HG02763 (cell line): ENCODE measurements around the gene IGSF6.
"Not testable (repeated sequence)": the region's sequence is repeated elsewhere in the genome, so short reads cannot be mapped to it uniquely, and the experiment has no call there.

Experiments
- ATAC-seq: cut with Tn5 transposase; IDR thresholded peaks from one replicate; pipeline ENCODE4 v1.9.1; 2021; ENCODE audit warnings: mild to moderate bottlenecking, moderate library complexity; ENCODE audit not compliant: unreplicated experiment

IGSF6 gene

GRCh38 chr16:21652453-21652852 lies at the start of gene IGSF6:
TSS of gene IGSF6 (minus strand) at chr16:21652608. CDS start at chr16:21652598, 10 bp downstream.
- no peak for ATAC-seq

GRCh38 chr16:21701271-21701670 lies 48.9 kb upstream of the IGSF6 start:
- ATAC-seq, result no peak

GRCh38 chr16:21698169-21699032 lies 46.0 kb upstream of the IGSF6 start:
- no peak for ATAC-seq

- ATAC-seq, result no peak
Observed at GRCh38 chr16:21697032-21697431, 44.6 kb upstream of the IGSF6 start.

GRCh38 chr16:21694609-21695008 lies 42.2 kb upstream of the IGSF6 start:
- no peak for ATAC-seq

GRCh38 chr16:21690967-21691366 lies 38.6 kb upstream of the IGSF6 start:
- ATAC-seq, result not testable (repeated sequence)

- no peak for ATAC-seq
Observed at GRCh38 chr16:21689107-21689506, 36.7 kb upstream of the IGSF6 start.

- ATAC-seq, result no peak
Observed at GRCh38 chr16:21685034-21685455, 32.6 kb upstream of the IGSF6 start.

GRCh38 chr16:21684199-21684598 lies 31.8 kb upstream of the IGSF6 start:
- ATAC-seq, result no peak

GRCh38 chr16:21683184-21683583 lies 30.8 kb upstream of the IGSF6 start:
- ATAC-seq, result no peak

- not testable (repeated sequence) for ATAC-seq
Observed at GRCh38 chr16:21680714-21681113, 28.3 kb upstream of the IGSF6 start.

GRCh38 chr16:21674456-21674855 lies 22.0 kb upstream of the IGSF6 start:
- ATAC-seq, result not testable (repeated sequence)

GRCh38 chr16:21673469-21673868 lies 21.1 kb upstream of the IGSF6 start:
- ATAC-seq, result no peak

GRCh38 chr16:21667575-21667974 lies 15.2 kb upstream of the IGSF6 start:
- ATAC-seq, result no peak

- no peak for ATAC-seq
Observed at GRCh38 chr16:21666772-21667171, 14.4 kb upstream of the IGSF6 start.

GRCh38 chr16:21664801-21665492 lies 12.5 kb upstream of the IGSF6 start:
- ATAC-seq, result no peak

- no peak for ATAC-seq
Observed at GRCh38 chr16:21663889-21664647, 11.7 kb upstream of the IGSF6 start, which contains the start of gene OTOA. TSS of gene OTOA (plus strand) at chr16:21663968. CDS start at chr16:21678515, 14,547 bp downstream.

GRCh38 chr16:21659124-21659523 lies 6.7 kb upstream of the IGSF6 start:
- no peak for ATAC-seq

- peak; percentile 63 for ATAC-seq
Observed at GRCh38 chr16:21656795-21657768, 4.7 kb upstream of the IGSF6 start.

- no peak for ATAC-seq
Observed at GRCh38 chr16:21654881-21655280, 2.5 kb upstream of the IGSF6 start.
